GM12873 (cell line): ENCODE results near the gene UBA7.

Source experiments
- TF ChIP-seq, protein P1 (sequence below): IDR thresholded peaks from 2 replicates; pipeline ENCODE4 v1.5.1; 2012; ENCODE audit warnings: low read depth, mild to moderate bottlenecking, moderate library complexity, low read length, control low read depth; ENCODE audit not compliant: insufficient read depth; ENCODE audit errors: missing control alignments

UBA7 gene

DNA sequence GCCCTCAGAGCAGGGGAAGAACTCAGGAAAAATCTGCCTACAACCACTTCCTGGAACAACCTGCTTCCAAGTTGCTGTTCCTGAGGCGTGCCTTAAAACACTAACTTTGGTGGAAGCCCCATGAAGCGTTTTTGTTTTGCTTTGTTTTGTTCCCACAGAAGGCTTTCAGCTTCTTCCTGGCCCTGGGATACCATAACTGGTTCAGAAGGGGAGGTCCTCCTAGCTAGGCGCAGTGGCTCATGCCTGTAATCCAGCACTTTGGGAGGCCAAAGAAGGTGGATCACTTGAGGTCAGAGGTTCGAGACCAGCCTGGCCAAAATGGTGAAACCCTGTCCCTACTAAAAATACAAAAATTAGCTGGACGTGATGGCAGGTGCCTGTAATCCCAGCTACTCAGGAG is 26.2 kb downstream of the UBA7 start:
- TF ChIP-seq, protein P1, sequence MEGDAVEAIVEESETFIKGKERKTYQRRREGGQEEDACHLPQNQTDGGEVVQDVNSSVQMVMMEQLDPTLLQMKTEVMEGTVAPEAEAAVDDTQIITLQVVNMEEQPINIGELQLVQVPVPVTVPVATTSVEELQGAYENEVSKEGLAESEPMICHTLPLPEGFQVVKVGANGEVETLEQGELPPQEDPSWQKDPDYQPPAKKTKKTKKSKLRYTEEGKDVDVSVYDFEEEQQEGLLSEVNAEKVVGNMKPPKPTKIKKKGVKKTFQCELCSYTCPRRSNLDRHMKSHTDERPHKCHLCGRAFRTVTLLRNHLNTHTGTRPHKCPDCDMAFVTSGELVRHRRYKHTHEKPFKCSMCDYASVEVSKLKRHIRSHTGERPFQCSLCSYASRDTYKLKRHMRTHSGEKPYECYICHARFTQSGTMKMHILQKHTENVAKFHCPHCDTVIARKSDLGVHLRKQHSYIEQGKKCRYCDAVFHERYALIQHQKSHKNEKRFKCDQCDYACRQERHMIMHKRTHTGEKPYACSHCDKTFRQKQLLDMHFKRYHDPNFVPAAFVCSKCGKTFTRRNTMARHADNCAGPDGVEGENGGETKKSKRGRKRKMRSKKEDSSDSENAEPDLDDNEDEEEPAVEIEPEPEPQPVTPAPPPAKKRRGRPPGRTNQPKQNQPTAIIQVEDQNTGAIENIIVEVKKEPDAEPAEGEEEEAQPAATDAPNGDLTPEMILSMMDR = no peak

DNA sequence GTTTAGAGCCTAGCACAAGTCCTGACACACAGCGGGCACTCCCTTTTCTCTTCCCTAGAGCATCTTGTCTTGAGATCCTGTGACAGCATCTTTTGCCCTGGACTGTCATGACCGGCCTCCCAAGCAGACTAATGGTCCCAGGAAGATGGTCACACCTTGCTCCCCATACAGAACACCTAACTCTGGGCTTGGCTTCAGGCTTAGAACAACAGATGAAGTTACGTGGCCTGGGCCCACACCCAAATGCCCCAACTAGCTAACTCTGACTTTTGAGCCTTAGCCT is 26.6 kb downstream of the UBA7 start:
- TF ChIP-seq, protein P1 = no peak

DNA sequence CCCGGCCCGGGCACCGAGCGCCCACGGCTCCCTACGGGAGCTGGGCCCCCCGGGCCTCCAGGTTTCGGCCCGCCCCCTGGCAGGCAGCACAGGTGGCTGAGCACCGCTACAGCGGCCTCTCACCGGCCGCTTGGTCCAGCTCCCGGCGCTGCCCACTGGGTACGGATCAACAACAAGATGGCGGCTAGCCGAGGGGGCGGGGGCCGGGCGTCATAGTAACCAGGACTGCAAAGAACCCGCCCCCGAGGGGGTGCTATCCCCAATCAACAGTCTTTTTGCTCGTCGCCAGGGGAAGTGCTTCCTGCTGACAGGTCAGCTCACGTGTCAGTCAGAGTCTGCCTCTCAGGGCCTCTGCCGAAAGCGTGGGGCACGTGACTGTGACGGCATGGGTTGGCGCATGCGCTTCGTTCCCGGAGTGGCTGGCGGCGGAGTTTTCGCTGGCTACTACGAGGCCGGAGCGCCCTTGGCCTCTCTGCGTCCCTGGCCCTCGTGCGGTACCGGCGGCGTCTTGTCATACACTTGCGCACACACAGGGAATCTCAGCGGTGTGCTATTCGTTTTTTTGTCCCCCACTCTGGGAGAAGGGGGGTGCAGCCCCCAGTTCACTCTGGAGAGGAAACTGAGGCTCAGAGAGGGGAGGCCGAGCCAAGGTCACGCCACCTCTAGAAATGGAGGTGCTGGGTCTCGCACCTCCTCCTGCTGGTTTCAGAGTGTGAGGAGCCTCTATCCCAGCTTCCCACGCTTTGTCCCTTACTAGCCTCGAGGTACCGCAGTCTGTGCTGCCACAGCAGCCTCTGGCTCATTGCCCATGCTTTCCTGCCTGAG is 27.2 kb downstream of the UBA7 start, which contains the start of gene IP6K1:
TSS of gene IP6K1 (minus strand) at position 186 of the 825 bp plus-strand sequence. CDS start 38,502 bp downstream, outside the sequence.
- TF ChIP-seq, protein P1 = no peak

DNA sequence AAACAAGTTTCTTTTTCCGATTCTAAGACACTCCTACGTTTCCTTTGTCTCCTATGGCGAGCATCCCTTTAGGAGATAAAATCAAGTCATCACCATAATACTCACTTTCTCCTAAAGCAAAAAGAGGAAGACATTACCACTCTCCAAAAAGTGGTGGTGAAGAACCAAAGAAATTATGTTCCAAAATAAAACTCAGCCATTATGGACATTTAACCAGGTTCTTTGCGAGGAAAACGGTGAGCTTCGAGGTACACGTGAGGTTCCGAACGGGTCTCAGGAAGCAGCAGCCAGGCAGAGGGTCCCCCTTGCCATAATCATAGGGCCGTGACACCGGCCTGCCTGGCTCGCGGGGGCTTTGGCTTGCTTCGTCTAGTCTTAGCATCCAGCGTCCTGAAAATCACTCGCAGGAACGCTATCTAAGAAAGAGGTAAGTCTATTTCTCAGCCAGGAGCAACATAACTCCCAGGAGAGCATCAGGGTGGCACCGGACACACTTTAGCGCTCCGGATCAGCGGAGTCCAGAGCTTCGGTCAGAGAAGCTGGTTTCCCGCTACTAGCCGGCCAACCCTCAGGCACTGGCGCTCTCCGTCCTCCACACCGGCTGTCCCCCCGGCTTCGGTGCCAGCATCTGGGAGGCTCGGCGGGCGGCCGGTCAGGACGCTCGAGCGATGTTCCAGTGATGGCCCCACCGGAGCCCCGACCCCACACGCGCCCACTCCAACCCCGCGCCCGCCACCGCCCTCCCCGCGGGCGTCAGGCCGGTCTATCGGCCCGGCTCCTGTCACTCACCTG is 28.0 kb downstream of the UBA7 start:
- TF ChIP-seq, protein P1 = no peak

DNA sequence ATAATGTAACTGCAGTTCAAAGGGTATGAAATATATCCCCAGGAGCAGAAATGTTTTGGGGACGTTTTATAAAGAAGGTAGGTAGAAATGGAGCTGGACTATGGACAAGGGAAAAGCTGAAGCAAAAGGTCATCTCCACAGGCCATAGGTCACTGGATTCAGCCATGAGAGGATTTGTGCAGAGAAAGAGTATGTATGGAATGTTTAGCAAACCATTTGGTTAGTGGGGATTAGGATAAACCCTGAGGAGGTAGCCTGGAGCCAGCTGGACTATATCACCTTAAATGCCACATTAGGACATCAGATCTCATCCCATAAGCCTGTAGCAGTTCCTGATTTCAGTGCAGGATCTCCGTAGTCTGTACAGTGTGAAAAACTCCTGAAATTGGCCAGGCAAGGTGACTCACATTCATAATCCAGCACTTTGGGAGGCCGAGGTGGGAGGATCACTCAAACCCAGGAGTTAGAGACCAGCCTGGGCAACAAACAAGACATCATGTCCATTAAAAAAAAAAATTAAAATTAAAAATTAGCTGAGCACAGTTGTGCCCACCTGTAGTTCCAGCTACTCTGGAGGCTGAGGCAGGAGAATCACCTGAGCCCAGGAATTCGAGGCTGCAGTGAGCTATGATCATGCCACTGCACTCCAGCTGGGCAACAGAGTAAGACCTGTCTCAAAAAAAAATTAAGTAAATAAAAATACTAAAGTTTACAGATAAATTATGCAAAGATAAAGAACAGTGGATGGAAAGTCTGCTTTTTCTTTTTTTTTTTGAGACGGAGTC is 32.1 kb downstream of the UBA7 start:
- TF ChIP-seq, protein P1 = no peak

DNA sequence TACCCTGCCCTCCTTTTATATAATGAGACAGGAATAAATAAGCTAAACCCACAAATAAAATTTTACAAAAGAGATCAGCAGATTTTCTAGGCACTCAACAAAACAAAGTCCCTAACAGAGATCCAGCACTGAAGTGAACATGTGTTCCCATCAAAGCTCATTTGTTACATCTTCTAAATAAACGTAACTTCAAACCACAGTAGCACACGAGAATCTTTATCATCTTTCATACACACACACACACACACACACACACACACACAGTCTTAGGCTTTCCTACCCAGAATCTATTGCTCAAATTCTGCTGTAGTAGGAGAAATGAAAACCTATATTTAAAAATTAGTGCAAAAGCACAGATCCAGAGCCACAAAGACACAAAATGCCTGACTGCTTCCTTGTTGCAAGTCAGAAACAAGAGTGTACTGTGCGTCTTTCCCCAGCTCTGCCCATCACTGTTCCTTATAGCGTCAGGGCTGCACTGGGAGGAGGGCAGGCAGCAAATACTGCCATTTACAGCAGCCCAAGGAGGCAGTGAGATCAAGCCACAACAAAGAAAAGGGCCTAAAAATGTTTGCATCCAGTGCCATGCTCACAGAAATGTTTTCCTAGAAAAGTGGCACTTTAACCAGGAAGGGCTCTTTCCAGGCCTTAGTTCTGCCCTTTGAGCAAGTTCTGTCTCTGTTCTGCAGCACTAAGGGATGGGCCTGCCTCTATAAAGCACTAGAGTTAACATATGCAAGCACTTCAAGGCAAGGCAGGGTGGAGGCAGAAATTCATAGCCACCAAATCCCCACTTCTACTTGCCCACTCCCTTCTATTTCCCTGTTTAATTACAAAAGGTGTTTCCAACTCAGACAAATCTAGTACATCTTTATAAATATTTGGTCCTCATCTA is 33.4 kb downstream of the UBA7 start:
- TF ChIP-seq, protein P1 = no peak
